ENCODE measurements around the gene CHCHD5.
"Not testable (repeated sequence)": the region's sequence is repeated elsewhere in the genome, so short reads cannot be mapped to it uniquely, and the experiment has no call there.

CHCHD5 gene, protein sequence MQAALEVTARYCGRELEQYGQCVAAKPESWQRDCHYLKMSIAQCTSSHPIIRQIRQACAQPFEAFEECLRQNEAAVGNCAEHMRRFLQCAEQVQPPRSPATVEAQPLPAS

DNA sequence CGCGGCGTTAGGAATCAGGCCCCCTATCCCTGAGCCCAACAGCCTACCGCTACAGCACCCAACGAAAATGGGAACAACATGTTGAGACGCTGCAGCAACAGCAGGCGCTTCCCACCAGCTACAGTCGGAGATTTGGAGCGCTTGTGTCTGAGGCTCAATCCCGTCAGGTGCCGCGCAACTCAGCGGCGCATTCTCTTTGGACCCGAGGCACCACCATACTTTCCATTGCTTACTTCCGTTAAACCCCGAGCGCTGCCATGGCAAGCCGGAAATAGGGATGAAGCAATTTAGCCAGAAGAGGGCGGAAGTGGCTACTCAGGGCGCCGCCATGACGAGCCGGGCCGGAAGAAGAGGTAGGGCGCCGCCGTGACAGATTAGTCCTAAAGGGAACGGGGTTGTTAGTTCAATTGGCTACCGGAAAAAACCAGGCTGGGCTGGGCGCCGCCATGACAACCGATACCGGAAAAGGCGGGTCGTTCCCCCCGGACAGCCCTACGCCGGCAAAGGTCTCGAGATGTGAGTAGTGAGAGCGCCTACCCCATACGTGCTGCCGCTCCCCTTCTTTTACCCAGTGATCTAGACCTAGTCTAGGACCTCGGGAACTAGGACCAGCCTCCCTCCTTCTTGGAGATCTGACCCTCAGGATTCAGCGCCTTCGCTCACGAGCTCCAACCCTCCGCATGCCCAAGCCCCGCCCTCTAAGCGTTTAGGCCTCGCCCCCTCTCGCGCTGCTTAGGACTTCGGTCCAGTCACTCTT lies at the start of gene CHCHD5:
Gene CHCHD5 (plus strand): TSS at position 476 of the 757 bp plus-strand sequence. CDS start 39 bp downstream, at position 515.
- peak; percentile 92 to 93 for DNase-seq (ENCODE audit: low read depth in 2 of 2)

DNA sequence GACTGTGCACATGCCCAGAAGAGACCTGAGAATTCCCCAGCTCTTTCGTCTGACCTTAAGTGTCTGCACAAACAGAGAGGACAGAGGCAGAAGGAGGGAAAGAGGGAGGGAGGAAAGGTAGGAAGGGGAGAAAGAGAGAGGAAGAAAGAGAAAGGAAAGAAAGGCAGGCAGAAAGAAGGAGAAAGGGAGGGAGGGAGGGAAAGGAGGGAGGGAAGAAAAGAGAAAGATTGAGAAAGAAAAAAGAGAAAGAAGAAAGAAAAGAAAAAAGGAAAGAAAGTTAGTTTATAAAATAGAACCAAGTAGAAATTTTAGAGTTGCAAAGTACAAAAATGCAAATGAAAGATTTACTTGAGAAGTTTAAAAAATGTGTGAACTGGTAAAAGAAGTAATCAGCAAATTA lies 49.6 kb upstream of the CHCHD5 start:
- DNase-seq (ENCODE audit: low read depth in 2 of 2): no peak

DNA sequence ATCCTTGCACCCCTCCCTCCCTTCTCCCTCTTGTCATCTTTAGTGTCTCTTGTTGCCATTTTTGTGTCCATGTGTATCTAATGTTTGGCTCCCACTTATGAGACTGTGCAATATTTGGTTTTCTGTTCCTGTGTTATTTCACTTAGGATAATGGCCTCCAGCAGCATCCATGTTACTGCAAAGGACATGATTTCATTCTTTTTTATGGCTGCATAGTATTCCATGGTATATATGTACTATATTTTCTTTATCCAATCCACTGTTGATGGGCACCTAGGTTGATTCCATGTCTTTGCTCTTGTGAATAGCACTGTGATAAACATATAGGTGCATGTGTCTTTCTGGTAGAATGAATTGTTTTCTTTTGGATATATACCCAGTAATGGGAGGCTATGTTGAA lies 47.7 kb upstream of the CHCHD5 start:
- not testable (repeated sequence) for DNase-seq (ENCODE audit: low read depth in 2 of 2)

DNA sequence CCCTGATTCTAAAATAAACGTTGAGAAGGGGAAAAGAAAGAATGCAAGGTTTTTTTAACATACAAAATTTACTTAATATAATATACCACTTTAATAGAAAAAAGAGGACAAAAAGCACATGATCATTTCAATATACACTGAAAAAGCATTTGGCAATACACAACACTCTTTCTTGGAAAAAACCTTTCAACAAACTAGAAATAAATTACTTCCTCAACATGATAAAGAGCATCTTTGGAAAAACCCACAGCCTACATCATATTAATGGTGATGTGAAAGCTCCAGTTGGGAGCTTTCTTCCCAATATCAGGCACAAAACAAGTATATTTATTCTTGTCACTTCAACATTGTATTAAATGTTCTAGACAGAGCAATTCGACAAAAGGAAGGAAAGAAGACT lies 45.1 kb upstream of the CHCHD5 start:
- no peak for DNase-seq (ENCODE audit: low read depth in 2 of 2)

DNA sequence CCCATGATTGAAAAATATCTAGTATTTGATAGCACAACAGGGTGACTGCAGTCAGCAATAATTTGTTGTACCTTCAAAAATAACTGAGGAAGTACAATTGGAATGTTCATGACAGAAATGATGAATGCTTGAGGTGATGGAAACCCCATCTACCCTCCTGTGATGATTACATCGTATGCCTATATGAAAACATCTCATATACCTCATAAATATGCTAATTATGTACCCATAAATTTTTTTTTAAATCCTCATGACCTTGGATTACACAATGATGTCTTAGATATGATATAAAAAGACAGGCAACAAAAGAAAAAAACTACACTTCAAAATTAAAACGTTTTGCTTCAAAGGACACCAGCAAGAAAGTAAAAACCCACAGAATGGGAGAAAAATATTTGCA lies 43.5 kb upstream of the CHCHD5 start:
- no peak for DNase-seq (ENCODE audit: low read depth in 2 of 2)

DNA sequence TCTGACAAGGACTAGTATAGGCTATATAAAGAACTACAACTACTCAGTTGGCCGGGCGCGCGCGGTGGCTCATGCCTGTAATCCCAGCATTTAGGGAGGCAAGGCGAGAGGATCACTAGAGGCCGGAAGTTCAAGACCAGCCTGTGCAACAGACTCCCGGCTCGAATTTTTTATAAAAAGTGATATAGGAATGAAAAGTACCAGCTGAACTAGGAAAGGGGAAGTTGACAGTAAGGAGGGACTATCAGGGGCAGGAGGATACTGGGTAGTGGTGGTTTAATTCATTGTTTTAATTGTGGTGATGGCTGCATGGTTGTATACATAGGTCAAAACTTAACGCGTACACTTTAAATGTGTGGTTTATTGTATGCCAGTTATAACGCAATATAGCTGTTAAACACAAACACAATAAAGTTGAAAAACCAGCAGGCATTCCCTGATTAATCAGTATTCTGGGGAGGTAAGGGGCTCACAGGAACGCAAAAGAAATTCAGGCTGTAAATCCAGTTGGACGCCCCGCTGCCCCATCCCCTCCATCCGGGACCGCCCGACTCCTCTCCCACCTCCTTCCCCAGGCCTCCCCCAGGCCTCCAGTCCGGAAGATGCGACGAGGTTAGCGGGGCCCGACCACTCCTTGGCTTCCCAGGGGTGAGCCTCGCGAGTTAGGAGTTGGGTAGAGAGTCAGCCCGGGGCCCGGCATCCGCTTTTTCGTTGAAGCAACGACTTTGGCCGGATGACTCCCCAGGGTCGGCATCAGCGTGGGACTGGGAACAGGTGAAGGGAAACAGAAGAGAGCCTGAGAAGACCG lies 42.9 kb upstream of the CHCHD5 start:
- DNase-seq (ENCODE audit: low read depth in 2 of 2): peak; percentile 31 to 34

DNA sequence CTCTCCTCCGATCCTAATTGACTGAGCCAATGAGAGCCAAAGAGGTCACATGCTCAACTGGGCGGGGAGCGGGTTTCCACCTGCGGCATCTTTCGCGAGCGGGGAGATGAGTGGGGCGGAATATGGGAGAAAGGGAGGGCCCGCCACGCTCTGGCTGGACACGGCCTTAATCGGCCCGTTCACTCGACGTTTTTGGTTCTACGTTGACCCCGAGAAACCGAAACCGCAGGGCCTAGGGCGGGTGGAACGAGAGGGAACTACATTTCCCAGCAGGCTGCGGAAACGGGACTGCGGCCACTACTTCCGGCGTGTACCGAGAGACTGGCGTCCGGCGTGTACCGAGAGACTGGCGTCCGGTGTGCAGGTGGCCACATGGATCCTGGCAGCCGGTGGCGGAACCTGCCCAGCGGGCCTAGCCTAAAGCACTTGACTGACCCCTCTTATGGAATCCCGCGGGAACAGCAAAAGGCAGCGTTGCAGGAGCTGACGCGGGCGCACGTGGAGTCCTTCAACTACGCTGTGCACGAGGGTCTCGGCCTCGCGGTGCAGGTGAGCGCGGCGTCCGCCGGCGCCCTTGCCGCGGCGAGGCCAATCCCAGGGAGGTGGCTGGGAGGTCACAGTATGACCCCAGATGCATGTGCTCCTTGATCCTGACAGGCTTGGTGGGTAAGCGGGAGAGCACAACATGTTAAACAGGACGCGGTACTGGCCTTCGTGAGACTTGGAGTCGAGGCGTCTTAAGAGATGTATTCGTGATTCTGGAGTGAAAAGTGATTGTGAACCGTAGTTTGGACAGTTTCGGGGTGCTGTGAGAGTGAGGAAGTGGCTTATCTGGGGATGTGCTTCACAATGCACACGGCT lies 42.1 kb upstream of the CHCHD5 start, which contains the start of gene POLR1B:
Gene POLR1B (plus strand): TSS at position 343 of the 861 bp plus-strand sequence. CDS start 30 bp downstream, at position 373.
- peak; percentile 42 to 47 for DNase-seq (ENCODE audit: low read depth in 2 of 2)

DNA sequence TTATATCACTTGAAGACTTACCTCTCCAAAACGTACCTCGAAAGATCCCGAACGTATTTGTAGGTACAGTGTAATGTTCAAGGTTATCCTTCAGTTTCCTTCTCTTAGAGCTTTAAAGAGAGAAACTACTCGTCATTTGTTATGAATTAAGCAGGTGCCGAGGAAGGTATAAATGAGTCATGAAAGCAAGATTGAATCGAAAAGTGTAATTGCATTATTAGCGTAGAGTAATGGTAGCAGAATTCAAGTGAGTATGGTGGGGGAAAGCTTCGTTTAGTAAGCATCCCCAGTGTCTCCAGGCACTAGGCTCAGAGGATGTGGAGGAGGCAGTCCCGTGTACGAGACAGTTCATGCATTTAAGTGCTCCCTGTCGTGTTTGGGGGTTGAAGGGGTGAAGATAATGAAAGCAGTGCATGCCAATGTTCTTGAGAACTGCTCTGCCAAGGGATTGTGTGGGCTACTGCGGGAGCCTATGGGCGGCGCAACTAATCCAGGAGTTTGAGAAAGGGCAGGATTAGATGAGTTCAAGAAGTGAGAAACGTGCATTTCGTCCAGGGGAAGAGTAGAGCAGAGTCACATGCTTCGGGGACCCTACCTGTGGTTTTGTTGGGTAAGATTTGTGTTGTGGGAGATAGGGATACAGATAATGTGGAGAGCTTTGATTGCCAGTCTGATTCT lies 41.3 kb upstream of the CHCHD5 start:
- DNase-seq (ENCODE audit: low read depth in 2 of 2): no peak

DNA sequence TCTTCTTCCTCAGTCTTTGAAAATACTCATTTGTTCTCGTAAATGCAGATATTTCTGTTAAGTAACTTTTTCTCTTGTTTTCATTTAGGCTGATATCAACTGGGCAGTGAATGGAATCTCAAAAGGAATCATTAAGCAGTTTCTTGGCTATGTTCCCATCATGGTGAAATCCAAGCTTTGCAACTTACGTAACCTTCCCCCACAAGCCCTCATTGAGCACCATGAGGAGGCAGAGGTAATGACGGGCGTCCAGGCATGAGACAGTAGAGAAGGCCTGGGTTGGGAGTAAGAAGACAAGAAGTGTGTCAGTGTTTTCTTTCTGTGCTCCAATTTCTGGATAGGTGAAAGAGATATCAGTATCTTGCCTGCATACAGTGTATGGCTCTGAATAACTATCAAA lies 37.1 kb upstream of the CHCHD5 start:
- DNase-seq (ENCODE audit: low read depth in 2 of 2): peak; percentile 18

DNA sequence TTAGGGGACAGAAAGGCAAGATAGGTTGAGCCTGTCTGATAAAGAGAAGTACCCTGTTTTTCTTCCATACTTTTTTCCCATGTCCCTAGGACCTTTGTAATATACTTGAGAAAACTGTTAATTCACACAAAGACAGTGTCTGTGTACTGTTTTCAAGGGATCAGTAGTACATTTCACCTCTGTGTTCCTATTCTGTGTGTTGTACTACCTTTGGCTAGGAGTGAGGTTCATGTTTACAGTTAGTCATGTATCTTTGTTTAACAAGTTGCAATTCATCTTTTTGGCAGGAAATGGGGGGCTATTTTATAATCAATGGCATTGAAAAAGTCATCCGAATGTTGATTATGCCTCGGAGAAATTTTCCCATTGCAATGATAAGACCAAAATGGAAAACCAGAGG lies 35.4 kb upstream of the CHCHD5 start:
- no peak for DNase-seq (ENCODE audit: low read depth in 2 of 2)

DNA sequence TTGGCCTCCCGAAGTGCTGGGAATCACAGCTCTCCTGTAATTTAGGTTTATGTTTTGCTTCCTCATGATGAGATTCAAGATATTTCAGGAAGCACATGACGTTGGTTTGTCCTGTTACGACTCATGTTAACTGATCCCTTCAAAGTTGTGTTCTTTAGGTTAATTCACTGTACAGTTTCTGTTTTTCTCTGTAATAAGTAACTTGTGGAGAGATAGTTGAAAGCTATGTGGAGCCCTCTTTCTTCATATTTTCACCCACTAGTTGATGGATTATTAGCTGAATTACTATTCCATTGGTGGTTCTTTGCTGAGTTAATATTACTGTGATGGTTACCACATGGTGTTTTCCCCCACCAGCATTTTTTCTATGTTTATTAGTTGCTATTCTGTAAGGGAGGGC lies 18.3 kb upstream of the CHCHD5 start:
- no peak for DNase-seq (ENCODE audit: low read depth in 2 of 2)

DNA sequence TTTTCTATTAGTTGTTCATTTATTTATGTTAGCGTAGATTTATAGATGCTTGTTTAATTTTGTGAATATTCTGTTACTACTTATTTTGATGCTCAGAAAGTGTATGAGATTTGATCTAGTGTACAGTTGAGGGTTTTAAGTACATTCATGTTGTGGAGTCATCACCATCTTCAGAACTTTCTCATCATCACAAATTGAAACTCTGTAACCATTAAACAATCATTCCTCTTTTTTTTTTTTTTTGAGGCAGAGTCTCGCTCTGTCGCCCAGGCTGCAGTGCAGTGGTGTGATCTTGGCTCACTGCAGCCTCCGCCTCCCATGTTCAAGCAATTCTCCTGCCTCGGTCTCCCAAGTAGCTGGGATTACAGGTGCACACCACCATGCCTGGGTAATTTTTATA lies 17.9 kb upstream of the CHCHD5 start:
- DNase-seq (ENCODE audit: low read depth in 2 of 2): not testable (repeated sequence)

DNA sequence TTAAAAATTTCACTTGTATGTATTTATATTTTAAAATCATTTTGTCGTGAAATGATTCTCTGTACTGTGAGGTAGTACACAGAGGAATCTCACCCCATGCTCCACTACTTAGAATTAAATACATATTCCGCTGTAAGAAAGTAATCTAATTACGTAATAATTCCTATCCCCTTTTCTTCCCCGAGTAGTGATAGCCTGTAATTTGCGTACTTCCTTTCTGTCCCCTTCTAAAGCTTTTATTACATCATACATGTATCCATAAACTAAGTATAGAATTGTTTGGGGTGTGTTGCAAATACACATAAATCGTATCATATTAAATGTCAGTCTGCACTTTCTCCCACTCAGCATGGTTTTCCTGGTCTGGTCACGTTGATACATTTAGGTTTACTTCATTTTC lies 12.4 kb upstream of the CHCHD5 start:
- DNase-seq (ENCODE audit: low read depth in 2 of 2): no peak

DNA sequence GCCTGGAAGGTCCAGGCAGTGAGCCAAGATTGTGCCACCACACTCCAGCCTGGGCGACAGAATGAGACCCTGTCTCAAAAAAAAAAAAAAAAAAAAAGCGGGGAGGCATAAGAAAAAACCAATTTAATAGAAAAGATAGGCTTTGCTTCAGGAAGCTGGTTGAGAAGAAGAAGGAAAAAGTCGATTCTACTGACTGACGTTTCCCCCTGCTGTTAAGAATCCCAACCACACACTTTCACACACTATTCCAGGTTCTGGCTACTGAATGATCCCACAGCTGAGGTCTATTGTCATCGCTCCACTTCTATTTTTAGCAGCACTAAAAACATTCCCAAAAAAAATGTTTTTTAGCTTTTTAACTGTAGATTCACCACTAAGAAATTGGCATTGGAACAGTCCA lies 6.7 kb upstream of the CHCHD5 start:
- no peak for DNase-seq (ENCODE audit: low read depth in 2 of 2)

DNA sequence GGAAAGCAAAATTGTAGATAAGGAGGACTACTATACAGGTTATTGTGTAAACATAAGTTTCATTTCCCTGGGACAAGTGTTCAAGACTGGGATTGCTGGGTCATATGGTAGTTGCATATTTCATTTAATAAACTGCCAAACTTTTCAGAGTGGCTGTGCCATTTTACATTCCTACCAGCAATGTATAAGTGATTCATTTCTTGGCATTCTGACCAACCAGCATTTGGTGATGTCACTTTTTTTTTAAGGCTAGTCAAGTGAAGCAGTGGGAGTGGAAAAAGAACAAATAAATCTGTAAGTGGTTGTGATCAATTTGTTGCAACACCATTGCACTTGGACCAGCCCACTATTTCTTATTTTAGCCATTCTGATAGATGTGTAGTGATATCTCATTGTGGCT lies 5.2 kb upstream of the CHCHD5 start:
- peak; percentile 78 to 80 for DNase-seq (ENCODE audit: low read depth in 2 of 2)

DNA sequence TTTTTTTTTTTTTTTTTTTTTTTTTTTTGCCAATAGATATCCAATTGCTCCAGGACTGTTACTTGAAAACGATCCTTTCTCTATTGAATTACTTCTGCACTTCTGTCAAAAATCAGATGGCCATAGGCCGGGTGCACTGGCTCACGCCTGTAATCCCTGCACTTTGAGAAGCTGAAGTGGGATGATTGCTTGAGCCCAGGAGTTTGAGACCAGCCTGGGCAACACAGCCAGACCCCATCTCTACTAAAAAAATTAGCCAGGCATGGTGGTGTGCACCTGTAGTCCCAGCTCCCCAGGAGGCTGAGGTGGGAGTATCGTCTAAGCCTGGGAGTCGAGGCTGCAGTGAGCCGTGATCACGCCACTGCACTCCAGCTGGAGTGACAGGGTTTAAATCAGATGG lies 4.3 kb upstream of the CHCHD5 start:
- DNase-seq (ENCODE audit: low read depth in 2 of 2): no peak

DNA sequence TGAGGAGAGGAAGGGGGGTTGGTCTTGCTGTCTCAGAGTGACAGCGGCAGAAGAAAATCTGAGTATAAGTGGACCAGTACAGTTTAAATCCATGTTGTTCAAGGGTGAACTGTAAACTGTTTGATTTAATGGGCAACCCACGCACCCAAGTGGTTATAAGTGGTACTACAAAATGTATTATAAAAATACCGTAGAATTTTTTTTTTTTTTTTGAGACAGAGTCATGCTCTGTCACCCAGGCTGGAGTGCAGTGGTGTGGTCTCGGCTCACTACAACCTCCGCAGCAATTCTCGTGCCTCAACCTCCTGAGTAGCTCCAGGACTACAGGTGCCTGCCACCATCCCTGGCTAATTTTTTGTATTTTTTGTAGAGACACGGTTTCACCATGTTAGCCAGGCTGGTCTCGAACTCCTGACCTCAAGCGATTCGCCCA lies 2.1 kb upstream of the CHCHD5 start:
- peak; percentile 42 to 46 for DNase-seq (ENCODE audit: low read depth in 2 of 2)

DNA sequence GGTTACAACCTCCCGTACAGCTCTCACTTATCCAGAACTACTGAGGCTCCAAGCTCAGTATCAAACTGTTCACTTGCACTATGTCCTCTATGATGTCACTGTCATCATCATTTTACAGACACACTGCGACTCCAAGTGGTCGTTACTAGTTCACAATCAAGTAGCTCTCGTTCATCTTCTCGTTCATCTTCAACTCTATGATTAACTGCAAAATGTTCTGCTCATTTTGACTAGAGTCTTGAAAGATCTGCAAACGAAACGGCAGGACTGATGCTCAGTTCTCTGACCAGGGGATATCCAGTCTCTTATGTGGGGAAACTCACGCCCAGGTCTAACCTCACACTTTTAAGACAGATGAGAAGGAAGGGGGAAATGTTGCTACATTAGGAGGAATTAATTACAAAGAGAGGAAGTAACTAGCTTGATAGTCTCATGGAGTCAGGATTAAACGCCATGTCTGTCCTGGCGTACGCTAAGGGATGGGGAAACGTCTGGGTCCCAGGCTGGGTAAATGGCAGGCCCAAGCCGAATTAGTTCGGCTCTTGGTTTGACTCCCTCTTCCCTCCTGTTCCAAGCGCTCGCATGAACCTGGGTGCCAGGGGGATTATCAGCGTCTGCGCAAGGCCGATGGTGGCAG lies 794 bp upstream of the CHCHD5 start:
- DNase-seq (ENCODE audit: low read depth in 2 of 2): no peak

DNA sequence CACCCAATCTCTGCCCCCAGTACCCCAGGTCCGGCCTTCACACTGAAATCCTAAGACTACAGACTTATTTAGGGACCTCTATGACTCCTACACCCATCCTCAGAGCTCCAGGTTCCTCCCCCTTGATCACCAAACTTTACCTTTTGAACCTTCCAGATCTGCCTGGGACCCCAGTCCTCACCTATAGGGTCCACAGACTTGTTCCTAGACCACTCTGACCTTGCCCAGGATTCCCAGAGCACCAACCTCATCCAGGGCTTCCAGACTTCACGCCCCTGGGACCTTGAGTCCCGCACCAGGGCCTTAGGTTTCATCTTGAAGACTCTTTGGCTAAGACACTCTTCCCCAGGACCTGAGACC lies 462 bp downstream of the CHCHD5 start:
- no peak for DNase-seq (ENCODE audit: low read depth in 2 of 2)

DNA sequence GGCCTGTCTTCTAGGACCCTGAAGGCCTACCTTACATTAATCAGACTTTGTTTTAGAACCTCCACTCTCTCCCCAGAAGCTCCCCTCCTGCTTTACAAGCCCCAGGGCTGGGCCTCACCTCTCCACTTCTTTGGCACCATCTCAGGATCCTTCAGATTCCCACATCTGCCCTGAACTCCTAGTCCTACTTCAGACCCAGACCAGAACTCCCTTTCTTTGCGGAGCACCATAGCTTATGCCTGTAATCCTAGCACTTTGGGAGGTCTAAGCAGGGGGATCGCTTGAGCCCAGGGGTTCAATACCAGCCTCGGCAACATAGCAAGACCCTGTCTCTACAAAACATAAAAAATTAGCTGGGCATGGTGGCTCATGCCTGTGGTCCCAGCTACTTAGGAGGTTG lies 991 bp downstream of the CHCHD5 start:
- no peak for DNase-seq (ENCODE audit: low read depth in 2 of 2)

Data from fibroblast of skin of left quadriceps (primary cell).